OCI-LY3 (cell line): ENCODE data around the gene PIH1D1.

Source experiments
- EZH2phosphoT487 ChIP-seq: fragments of 200-600 bp; shearing (Covaris generic); IDR thresholded peaks from 2 replicates; pipeline ENCODE4 v1.6.1; 2018; ENCODE audit warnings: antibody characterized with exemption, mixed run types, low read depth
- TF ChIP-seq, protein P1 (sequence below): fragments of 200-600, 300-600 bp; sonication (generic); IDR thresholded peaks from 2 replicates; pipeline ENCODE4 v1.5.1; 2014; ENCODE audit warnings: antibody characterized with exemption, low read length, low read depth

DNA sequence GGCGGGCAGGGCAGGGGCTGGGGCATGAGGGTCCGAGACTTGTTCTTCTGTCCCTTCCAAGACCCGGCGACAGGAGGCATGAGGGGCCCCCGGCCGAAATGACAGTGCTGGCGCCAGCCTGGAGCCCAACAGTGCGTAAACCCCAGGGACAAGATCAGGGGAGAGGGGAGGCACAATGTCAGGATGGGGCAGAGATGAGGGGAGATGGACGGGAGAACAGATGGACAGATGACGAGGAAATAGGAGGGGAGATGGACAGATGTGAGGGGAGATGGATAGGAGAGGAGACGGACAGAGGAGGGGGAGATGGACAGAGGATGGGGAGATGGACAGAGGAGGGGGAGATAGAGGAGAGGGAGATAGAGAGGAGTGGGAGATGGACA is 22.9 kb upstream of the PIH1D1 start:
- TF ChIP-seq, protein P1, sequence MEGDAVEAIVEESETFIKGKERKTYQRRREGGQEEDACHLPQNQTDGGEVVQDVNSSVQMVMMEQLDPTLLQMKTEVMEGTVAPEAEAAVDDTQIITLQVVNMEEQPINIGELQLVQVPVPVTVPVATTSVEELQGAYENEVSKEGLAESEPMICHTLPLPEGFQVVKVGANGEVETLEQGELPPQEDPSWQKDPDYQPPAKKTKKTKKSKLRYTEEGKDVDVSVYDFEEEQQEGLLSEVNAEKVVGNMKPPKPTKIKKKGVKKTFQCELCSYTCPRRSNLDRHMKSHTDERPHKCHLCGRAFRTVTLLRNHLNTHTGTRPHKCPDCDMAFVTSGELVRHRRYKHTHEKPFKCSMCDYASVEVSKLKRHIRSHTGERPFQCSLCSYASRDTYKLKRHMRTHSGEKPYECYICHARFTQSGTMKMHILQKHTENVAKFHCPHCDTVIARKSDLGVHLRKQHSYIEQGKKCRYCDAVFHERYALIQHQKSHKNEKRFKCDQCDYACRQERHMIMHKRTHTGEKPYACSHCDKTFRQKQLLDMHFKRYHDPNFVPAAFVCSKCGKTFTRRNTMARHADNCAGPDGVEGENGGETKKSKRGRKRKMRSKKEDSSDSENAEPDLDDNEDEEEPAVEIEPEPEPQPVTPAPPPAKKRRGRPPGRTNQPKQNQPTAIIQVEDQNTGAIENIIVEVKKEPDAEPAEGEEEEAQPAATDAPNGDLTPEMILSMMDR = no peak
- no peak for TF ChIP-seq EZH2phosphoT487
